ENCODE results near the gene GBX2. TPM values are rescaled to one million over a fixed set of nuclear protein-coding genes. Genes with fewer than 3 reads are reported as not detected.

The GBX2 gene
- total RNA-seq, 4 donors from 2014 or later, result 0.13 TPM; not detected in 3

- H3K4me3 ChIP-seq (ENCODE audit: low read depth, poor library complexity, severe bottlenecking), result no peak overlapping the region
- peak in 1 of 2 donors; percentile 73 for DNase-seq (ENCODE audit: low spot score in 2 of 2)
- 30 to 34% methylated on average over 9 of the region's 9 CpGs for WGBS, 2 donors
- TF ChIP-seq POLR2A (IDR thresholded peaks at IDR 0.05), result no peak
- TF ChIP-seq CTCF (IDR thresholded peaks at IDR 0.05), result no peak
- intact Hi-C loops (cut with DNase I; ENCODE audit: low total_unique reads), result loop anchor here (5.0 kb wide), 1 partner anchor 404 kb away; no protein-coding TSS in a partner anchor
Observed at GRCh38 chr2:236180831-236181453, 12.8 kb upstream of the GBX2 start.

GRCh38 chr2:236180076-236180816, 12.1 kb upstream of the GBX2 start:
- TF ChIP-seq POLR2A (IDR thresholded peaks at IDR 0.05), result no peak
- TF ChIP-seq CTCF (IDR thresholded peaks at IDR 0.05), result no peak
- intact Hi-C loops (cut with DNase I; ENCODE audit: low total_unique reads), result loop anchor here (5.0 kb wide), 1 partner anchor 403 kb away; no protein-coding TSS in a partner anchor
- DNase-seq (ENCODE audit: low spot score in 2 of 2), result no peak
- 16% methylated on average over 12 of the region's 12 CpGs for WGBS, 2 donors
- H3K4me3 ChIP-seq (ENCODE audit: low read depth, poor library complexity, severe bottlenecking), result no peak overlapping the region

- no peak for TF ChIP-seq POLR2A (IDR thresholded peaks at IDR 0.05)
- TF ChIP-seq CTCF (IDR thresholded peaks at IDR 0.05), result no peak
- H3K4me3 ChIP-seq (ENCODE audit: low read depth, poor library complexity, severe bottlenecking), result no peak overlapping the region
- DNase-seq (ENCODE audit: low spot score in 2 of 2), result peak in 1 of 2 donors; percentile 77
- 5 to 6% methylated on average over 35 to 45 of the region's 59 CpGs for WGBS, 2 donors
- intact Hi-C loops (cut with DNase I; ENCODE audit: low total_unique reads), result loop anchor here (5.0 kb wide), 1 partner anchor 402 kb away; no protein-coding TSS in a partner anchor
Observed at GRCh38 chr2:236179236-236180075, 11.3 kb upstream of the GBX2 start.

- intact Hi-C loops (cut with DNase I; ENCODE audit: low total_unique reads), result no loop called here
- TF ChIP-seq CTCF (IDR thresholded peaks at IDR 0.05), result no peak
- no peak for TF ChIP-seq POLR2A (IDR thresholded peaks at IDR 0.05)
- 4 to 5% methylated on average over 15 of the region's 15 CpGs for WGBS, 2 donors
- DNase-seq (ENCODE audit: low spot score in 2 of 2), result no peak
- no peak overlapping the region for H3K4me3 ChIP-seq (ENCODE audit: low read depth, poor library complexity, severe bottlenecking)
Observed at GRCh38 chr2:236178890-236179235, 10.7 kb upstream of the GBX2 start.

- 4 to 5% methylated on average over 52 to 57 of the region's 65 CpGs for WGBS, 2 donors
- intact Hi-C loops (cut with DNase I; ENCODE audit: low total_unique reads), result no loop called here
- no peak overlapping the region for H3K4me3 ChIP-seq (ENCODE audit: low read depth, poor library complexity, severe bottlenecking)
- TF ChIP-seq POLR2A (IDR thresholded peaks at IDR 0.05), result no peak
- TF ChIP-seq CTCF (IDR thresholded peaks at IDR 0.05), result no peak
- peak in 1 of 2 donors; percentile 92 for DNase-seq (ENCODE audit: low spot score in 2 of 2)
Observed at GRCh38 chr2:236177967-236178889, 10.0 kb upstream of the GBX2 start.

Data from lower leg skin (tissue), 4 donors.